Colonic mucosa (tissue), 4 donors: Measurements from ENCODE around the gene HES4. TPM values are rescaled to one million over a fixed set of nuclear protein-coding genes. Genes with fewer than 3 reads are reported as not detected.
A peak's percentile ranks its signal among the peaks of the same experiment; 100 is the strongest.
"Not testable (repeated sequence)": the region's sequence is repeated elsewhere in the genome, so short reads cannot be mapped to it uniquely, and the experiment has no call there.

ENCODE experiments used
- DNase-seq: peaks from one replicate; pipeline ENCODE4 v3.0.0-alpha.2; 2020
- H3K27ac ChIP-seq: fragments of 200-600 bp; one replicate; pipeline ENCODE4 v1.8.0; 2021
- H3K27me3 ChIP-seq: fragments of 200-600 bp; one replicate; pipeline ENCODE4 v1.8.0; 2021
- H3K36me3 ChIP-seq: fragments of 200-600 bp; one replicate; pipeline ENCODE4 v1.8.0; 2021
- H3K4me1 ChIP-seq: fragments of 200-600 bp; one replicate; pipeline ENCODE4 v1.8.0; 2021; ENCODE audit warnings: mild to moderate bottlenecking
- H3K4me3 ChIP-seq: fragments of 200-600 bp; one replicate; pipeline ENCODE4 v1.8.0; 2021
- H3K9ac ChIP-seq, 2 donors: one replicate each; pipeline ENCODE4 v1.7.0; 2013; ENCODE audit warnings: control low read depth in 2 of 2, low read depth in 2 of 2, low read length in 2 of 2
- H3K9me3 ChIP-seq: fragments of 200-600 bp; one replicate; pipeline ENCODE4 v1.8.0; 2021
- intact Hi-C: fragments of 100-400 bp; cut with DNase I; formaldehyde crosslinking; loops from one replicate; pipeline ENCODE4 v1.14.1; 2022
- total RNA-seq, 2 donors: library from RNA; stranded (reverse); fragmentation: NEBNext Ultra II Directional in 1 of 2; extraction: Animal tissue kit (Norgen Biotek cat#: 25700) in 1 of 2; gene quantifications; one replicate each; pipeline ENCODE4 v1.2.1, GENCODE V29; 2021
- TF ChIP-seq, protein P1 (sequence below): fragments of 200-600 bp; IDR thresholded peaks from one replicate; pipeline ENCODE4 v1.8.0; 2022; ENCODE audit warnings: antibody characterized with exemption, mild to moderate bottlenecking
- donor health status: healthy.
- donor health status: DM: no; HTN: no; CAD: no.
- donor health status: DM: no; HTN: no; CAD: no.

The HES4 gene
- total RNA-seq, 2 donors from 2014 or later, result 30.5 to 47.3 TPM

DNA sequence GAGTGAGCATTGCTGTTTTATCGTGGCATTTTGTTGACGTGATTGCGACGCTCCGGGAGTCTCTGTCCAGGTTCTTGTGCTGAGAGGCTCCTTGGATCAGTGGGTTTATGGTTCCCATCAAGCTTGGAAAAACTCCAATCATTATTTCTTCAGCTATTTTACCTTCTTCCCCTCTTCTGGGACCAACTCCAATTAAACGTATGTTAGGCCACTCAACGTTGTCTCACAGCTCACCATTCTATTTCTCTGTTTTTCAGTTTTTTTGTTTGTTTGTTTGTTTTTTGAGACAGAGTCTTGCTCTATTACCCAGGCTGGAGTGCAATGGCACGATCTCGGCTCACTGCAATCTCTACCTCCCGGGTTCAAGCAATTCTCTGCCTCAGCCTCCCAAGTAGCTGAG lies 8.0 kb downstream of the HES4 start:
- no peaks in the 10 kb centered on the region for H3K4me1 ChIP-seq
- TF ChIP-seq, protein P1, sequence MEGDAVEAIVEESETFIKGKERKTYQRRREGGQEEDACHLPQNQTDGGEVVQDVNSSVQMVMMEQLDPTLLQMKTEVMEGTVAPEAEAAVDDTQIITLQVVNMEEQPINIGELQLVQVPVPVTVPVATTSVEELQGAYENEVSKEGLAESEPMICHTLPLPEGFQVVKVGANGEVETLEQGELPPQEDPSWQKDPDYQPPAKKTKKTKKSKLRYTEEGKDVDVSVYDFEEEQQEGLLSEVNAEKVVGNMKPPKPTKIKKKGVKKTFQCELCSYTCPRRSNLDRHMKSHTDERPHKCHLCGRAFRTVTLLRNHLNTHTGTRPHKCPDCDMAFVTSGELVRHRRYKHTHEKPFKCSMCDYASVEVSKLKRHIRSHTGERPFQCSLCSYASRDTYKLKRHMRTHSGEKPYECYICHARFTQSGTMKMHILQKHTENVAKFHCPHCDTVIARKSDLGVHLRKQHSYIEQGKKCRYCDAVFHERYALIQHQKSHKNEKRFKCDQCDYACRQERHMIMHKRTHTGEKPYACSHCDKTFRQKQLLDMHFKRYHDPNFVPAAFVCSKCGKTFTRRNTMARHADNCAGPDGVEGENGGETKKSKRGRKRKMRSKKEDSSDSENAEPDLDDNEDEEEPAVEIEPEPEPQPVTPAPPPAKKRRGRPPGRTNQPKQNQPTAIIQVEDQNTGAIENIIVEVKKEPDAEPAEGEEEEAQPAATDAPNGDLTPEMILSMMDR, result no peak

GRCh38 chr1:991275-991674 lies 8.6 kb downstream of the HES4 start:
- H3K27ac ChIP-seq, H3K4me1 ChIP-seq, H3K4me3 ChIP-seq, H3K36me3 ChIP-seq, H3K9ac ChIP-seq, H3K9me3 ChIP-seq, H3K27me3 ChIP-seq, DNase-seq, intact Hi-C loops: not testable (repeated sequence)

More for the DNA sequence above, 8.0 kb downstream of the HES4 start:
- no peaks in the 10 kb centered on the region for H3K27me3 ChIP-seq
- H3K27ac ChIP-seq, result no peak overlapping the region
- H3K9ac ChIP-seq, result no peak overlapping the region
- intact Hi-C loops, result no loop called here
- no peak for DNase-seq
- no peaks in the 10 kb centered on the region for H3K36me3 ChIP-seq
- H3K9me3 ChIP-seq, result no peaks in the 10 kb centered on the region
- H3K4me3 ChIP-seq, result no peak overlapping the region

- not testable (repeated sequence) for H3K9me3 ChIP-seq, H3K27me3 ChIP-seq, H3K36me3 ChIP-seq, H3K9ac ChIP-seq, H3K4me3 ChIP-seq, H3K4me1 ChIP-seq, H3K27ac ChIP-seq, DNase-seq
- intact Hi-C loops, result loop anchor here (10.0 kb wide), 1 partner anchor 307 kb away; no protein-coding TSS in a partner anchor
These were observed 11.8 kb downstream of the HES4 start for GRCh38 chr1:988061-988460.

GRCh38 chr1:985126-985525 lies 14.8 kb downstream of the HES4 start:
- H3K27me3 ChIP-seq, result peaks cover 7% of the 10 kb centered on the region
- no peak for DNase-seq

GRCh38 chr1:984476-984814 lies 15.5 kb downstream of the HES4 start:
- TF ChIP-seq, protein P1, result no peak
- Histone ChIP-seq H3K9me3 (no peaks in the 10 kb centered on the region), H3K4me3 (no peak overlapping the region), H3K9ac (no peak overlapping the region), H3K27me3 (peaks cover 7% of the 10 kb centered on the region), H3K36me3 (no peaks in the 10 kb centered on the region), H3K27ac (no peak overlapping the region), H3K4me1 (no peaks in the 10 kb centered on the region)
- intact Hi-C loops, result loop anchor here (5.0 to 10.0 kb wide), 2 partner anchors 78 to 310 kb away; no protein-coding TSS in a partner anchor
- DNase-seq, result no peak

More at GRCh38 chr1:985126-985525, 14.8 kb downstream of the HES4 start:
- intact Hi-C loops, result loop anchor here (10.0 kb wide), 1 partner anchor 310 kb away; no protein-coding TSS in a partner anchor
- Histone ChIP-seq H3K4me1 (no peaks in the 10 kb centered on the region), H3K4me3 (no peak overlapping the region), H3K36me3 (no peaks in the 10 kb centered on the region), H3K9me3 (no peaks in the 10 kb centered on the region), H3K9ac (no peak overlapping the region), H3K27ac (no peak overlapping the region)
- TF ChIP-seq, protein P1, result no peak

GRCh38 chr1:983798-984475 lies 16.0 kb downstream of the HES4 start:
- intact Hi-C loops, result loop anchor here (5.0 to 10.0 kb wide), 2 partner anchors 78 to 311 kb away; no protein-coding TSS in a partner anchor
- Histone ChIP-seq H3K9me3 (no peaks in the 10 kb centered on the region), H3K27me3 (peaks cover 7% of the 10 kb centered on the region), H3K36me3 (no peaks in the 10 kb centered on the region), H3K27ac (no peak overlapping the region), H3K4me1 (no peaks in the 10 kb centered on the region), H3K4me3 (no peak overlapping the region), H3K9ac (no peak overlapping the region)
- TF ChIP-seq, protein P1, result peak; percentile 91
- DNase-seq, result peak; percentile 52
